DMS153 treated with DMSO at 0.1 percent for 48 hours (cell line): Measurements from ENCODE around the gene SERPINB2.
A peak's percentile ranks its signal among the peaks of the same experiment; 100 is the strongest.
"Not testable (repeated sequence)": the region's sequence is repeated elsewhere in the genome, so short reads cannot be mapped to it uniquely, and the experiment has no call there.

Experiments
- DNase-seq: peaks from one replicate; lab custom pipeline; 2025; ENCODE audit not compliant: unreplicated experiment; lab: John Stamatoyannopoulos, UW

The SERPINB2 gene

DNA sequence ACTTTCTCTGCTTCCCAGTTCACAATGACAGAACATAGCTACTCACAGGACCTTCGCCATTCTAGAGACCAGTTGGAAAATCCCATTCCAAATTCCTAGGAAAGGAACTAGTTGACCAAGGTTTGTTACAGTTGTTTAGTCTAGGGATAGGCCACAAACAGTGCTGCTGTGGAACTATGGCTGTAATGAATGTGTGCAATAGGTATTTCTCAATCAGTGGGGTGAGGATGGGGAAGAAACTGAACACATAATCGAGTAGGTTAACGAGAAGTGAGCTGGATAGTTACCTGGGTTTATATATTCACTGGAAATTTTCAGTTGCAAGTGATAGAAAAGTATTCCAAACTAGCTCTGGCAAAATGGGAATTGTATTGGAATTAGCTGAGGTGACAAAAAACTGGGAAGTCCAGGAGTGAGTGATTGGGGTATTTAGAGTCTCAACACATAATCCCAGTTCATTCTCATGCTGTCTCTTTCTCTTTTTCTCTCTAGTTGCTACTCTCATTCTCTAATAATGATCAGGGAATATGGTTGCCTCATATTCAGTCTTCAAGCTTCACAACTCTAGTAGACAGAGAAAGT lies 43.4 kb downstream of the SERPINB2 start:
- DNase-seq: no peak

DNA sequence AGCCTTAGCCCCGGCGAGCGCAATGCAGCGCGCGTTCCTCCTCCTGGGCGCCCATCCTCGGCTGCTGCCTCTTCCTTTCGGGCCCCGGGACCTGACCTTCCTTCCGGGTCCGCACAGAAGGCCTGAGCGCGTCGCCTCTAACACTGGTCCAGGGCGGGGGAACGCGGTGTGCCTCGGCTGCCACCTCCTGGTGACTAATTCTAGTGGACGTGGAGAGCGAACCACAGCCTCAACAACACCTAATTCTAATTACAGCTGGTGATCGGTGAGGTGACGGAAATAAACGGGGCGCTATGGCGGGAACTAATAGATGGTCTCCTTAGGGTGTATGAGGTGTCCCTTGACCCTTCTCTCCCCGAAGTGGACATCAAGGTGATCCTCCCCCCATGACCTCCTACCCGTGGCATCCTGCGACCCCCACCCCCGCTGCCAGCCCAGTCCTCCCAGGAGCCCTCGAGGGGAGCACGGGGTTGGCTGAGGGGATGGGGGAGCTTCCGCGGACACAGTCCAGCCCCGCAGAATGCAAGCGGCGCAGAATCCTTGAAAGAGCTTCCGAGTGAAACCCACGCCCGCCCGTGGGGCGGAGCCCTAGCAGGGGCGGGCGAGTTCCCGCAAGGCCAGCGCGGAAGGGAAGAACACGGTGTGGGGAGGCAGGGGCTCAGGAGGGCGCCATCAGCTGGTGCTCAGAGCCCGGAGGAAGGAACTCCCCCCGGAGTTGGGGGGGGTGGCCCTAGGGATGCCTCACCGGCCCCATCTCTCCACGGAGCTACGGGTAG lies 48.8 kb downstream of the SERPINB2 start:
- peak; percentile 86 for DNase-seq

- no peak for DNase-seq
Measured at GRCh38 chr18:63936932-63937393, 49.5 kb downstream of the SERPINB2 start.

GRCh38 chr18:63940008-63940407 lies 52.5 kb downstream of the SERPINB2 start:
- DNase-seq: no peak

GRCh38 chr18:63940543-63941050 lies 53.1 kb downstream of the SERPINB2 start:
- DNase-seq: not testable (repeated sequence)

DNA sequence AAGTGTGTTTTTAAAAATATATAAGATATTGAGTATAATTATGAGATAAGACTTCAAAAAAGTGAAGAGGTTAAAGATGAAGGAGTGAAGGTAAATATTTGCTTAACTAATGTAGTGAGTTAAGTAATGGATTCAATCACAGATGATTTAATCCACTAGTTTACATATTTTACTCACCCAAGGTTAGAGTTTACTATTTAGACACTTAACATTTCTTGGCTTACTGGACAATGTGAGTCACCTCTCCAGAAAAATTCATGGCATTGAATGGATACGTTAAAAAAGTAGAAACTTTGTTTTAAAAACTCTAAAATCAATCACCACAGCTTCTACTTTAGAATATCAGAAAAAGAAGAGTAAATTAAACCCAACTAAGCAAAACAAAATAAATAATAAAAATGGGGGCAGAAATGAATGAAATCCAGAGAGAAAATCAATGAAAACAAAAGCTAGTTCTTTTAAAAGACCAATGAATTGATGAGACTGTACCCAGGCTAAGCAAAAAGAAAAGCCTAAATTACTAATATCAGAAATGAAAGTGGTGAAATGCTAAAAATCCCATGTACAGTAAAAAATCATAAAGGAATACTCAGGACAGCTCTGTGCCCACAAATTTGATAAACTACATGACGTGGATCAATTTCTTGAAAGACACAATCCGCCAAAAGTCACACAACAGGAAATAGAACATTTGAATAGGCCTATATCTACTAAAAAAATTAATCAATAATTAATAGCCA lies 59.7 kb downstream of the SERPINB2 start:
- no peak for DNase-seq

GRCh38 chr18:63949068-63949737 lies 61.7 kb downstream of the SERPINB2 start, which contains the start of gene HMSD:
Gene HMSD (plus strand): TSS chr18:63949301. CDS start chr18:63953456, 4,155 bp downstream.
- DNase-seq: peak; percentile 91

DNA sequence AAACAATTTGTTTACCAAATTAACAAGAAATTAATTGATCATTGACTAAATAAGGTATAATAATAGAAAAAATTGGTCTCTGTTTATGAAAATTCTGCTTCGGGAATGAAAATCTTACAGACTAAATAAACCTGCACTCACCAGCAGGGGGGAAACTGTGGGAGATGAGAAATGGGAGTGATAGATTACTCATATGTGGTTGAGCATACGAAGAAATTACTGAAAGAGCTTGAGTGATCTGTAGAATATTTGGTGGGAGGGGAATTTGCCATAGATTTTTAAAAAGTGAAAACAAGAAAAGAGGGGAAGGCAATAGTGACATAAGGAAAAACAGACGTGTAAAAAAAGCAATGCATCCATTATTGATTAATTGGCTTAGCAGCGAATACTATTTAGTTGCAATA lies 63.8 kb downstream of the SERPINB2 start:
- DNase-seq: no peak
